HepG2 (cell line): ENCODE measurements around the gene RYR2.

Source experiments
- BCL3 ChIP-seq: sonication (generic); formaldehyde crosslinking; IDR thresholded peaks from 2 replicates; pipeline ENCODE4 v1.5.1; 2020; ENCODE audit warnings: mild to moderate bottlenecking, missing genetic modification reagents, moderate library complexity
- CREBL2 ChIP-seq: sonication (generic); formaldehyde crosslinking; IDR thresholded peaks from 2 replicates; pipeline ENCODE4 v1.8.1; 2023; ENCODE audit warnings: missing genetic modification reagents, mild to moderate bottlenecking, borderline replicate concordance
- EZH2 ChIP-seq: conservative IDR thresholded peaks from 2 replicates; pipeline ENCODE4 v1.6.1; 2012; ENCODE audit warnings: mild to moderate bottlenecking, low read depth, low read length, moderate library complexity
- KDM1A ChIP-seq: IDR thresholded peaks from 2 replicates; pipeline ENCODE4 v1.6.1; 2016; ENCODE audit warnings: missing compliant biosample characterization
- MAZ ChIP-seq, 2 experiments: sonication (generic) in 1 of 2; formaldehyde crosslinking in 1 of 2; IDR thresholded peaks; 2 replicates each; pipeline versions ENCODE4 v1.5.0 to v1.6.1; 2012 to 2020; ENCODE audit warnings: low read depth in 2 of 2, mild to moderate bottlenecking in 2 of 2, borderline replicate concordance in 1 of 2, improper control_type of control experiment in 1 of 2, low read length in 1 of 2, missing genetic modification reagents in 1 of 2, moderate library complexity in 1 of 2
- POLR2AphosphoS5 ChIP-seq: IDR thresholded peaks from 2 replicates; pipeline ENCODE4 v1.6.1; 2012; ENCODE audit warnings: low read depth, low read length
- SCMH1 ChIP-seq: sonication (generic); formaldehyde crosslinking; IDR thresholded peaks from 2 replicates; pipeline ENCODE4 v1.9.0; 2021; ENCODE audit warnings: missing genetic modification reagents, mild to moderate bottlenecking, borderline replicate concordance
- ZBTB21 ChIP-seq: sonication (generic); formaldehyde crosslinking; IDR thresholded peaks from 2 replicates; pipeline ENCODE4 v1.4.0; 2020; ENCODE audit warnings: missing genetic modification reagents
- ZNF296 ChIP-seq: sonication (generic); formaldehyde crosslinking; conservative IDR thresholded peaks from 2 replicates; pipeline ENCODE4 v1.5.0; 2020; ENCODE audit warnings: mild to moderate bottlenecking, missing genetic modification reagents
- ZNF367 ChIP-seq: sonication (generic); formaldehyde crosslinking; IDR thresholded peaks from 2 replicates; pipeline ENCODE4 v1.4.0; 2020; ENCODE audit warnings: missing genetic modification reagents, borderline replicate concordance
- ZNF646 ChIP-seq: sonication (generic); formaldehyde crosslinking; IDR thresholded peaks from 2 replicates; pipeline ENCODE4 v1.9.0; 2021; ENCODE audit warnings: mild to moderate bottlenecking, missing genetic modification reagents
- ZNF883 ChIP-seq: sonication (generic); formaldehyde crosslinking; IDR thresholded peaks from 2 replicates; pipeline ENCODE4 v1.5.1; 2020; ENCODE audit warnings: mild to moderate bottlenecking, missing genetic modification reagents; ENCODE audit errors: not compliant biosample characterization

GRCh38 chr1:237754627-237755026, 712.6 kb downstream of the RYR2 start:
- TF ChIP-seq SCMH1 (CRISPR knock-in tag) (no peak), BCL3 (CRISPR knock-in tag) (no peak), ZNF296 (CRISPR knock-in tag) (no peak), CREBL2 (CRISPR knock-in tag) (no peak), ZNF646 (CRISPR knock-in tag) (no peak), KDM1A (CRISPR knock-in tag) (no peak), POLR2AphosphoS5 (no peak), ZNF883 (no peak), MAZ (IDR thresholded peaks at IDR 0.05; ENCODE audit: borderline replicate concordance, low read depth, low read length) (no peak), MAZ (CRISPR knock-in tag; IDR thresholded peaks at IDR 0.05; ENCODE audit: low read depth) (no peak), ZNF367 (CRISPR knock-in tag) (no peak), EZH2 (no peak), ZBTB21 (no peak)
